Activated effector memory CD4-positive, alpha-beta T cell treated with anti-CD3 and anti-CD28 coated beads, Interleukin-2, amount 50 U/mL, for 16 hours (primary cell): Measurements from ENCODE around the gene SLC16A5.
"Not testable (repeated sequence)": the region's sequence is repeated elsewhere in the genome, so short reads cannot be mapped to it uniquely, and the experiment has no call there.

Source experiments
- DNase-seq: peaks from one replicate; pipeline ENCODE4 v3.0.0-alpha.2; 2020

The SLC16A5 gene

GRCh38 chr17:75087558-75088453 lies at the start of gene SLC16A5:
Gene SLC16A5, plus strand, starts transcription at chr17:75087954. Its CDS starts 5,683 bp downstream, at chr17:75093637.
- DNase-seq: peak; percentile 79

DNA sequence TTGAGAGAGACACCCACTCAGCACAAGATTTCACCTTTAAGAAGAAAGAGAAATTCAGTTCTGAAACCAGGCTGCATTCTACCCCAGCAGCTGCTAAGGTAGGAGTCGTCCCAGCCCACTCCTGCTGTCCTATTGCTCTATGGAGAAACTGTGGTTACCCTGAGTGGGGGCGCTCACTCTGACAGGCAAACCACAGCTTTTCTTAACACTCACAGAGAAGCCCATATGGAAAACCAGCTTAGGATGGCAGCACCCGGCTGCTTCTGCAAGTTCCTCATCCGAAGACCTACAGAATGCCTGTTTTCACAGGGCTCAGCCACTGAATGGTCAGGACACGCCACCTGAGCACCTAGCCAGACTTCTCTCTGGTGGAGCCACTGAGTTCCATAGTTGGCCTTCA lies 48.5 kb upstream of the SLC16A5 start:
- DNase-seq: no peak

DNA sequence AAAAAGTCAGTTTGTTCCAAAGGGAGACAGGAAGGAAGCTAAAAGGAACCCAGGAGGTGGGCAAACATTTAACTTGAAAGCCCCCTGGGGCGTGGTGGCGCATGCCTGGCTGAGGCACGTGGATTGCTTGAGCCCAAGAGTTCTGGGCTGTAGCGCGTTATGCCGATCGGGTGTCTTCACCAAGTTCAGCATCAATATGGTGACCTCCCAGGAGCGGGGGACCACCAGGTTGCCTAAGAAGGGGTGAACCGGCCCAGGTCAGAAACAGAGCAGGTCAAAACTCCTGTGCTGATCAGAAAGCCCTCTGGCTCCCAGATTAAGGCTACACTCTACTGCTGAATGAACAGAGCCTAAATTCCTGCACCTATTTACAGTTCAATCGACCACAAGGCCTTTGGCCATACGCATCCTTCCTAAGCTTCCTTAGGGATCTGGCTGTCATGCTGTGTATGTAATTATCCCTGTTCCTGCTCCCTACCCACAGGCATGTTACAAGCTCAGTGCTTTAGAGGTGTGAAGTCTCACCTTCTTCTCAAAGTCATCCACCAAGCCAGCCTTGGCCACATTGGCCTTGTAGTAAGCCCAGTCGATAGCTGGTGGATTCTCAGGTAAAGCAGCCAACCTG lies 46.0 kb upstream of the SLC16A5 start:
- no peak for DNase-seq

- not testable (repeated sequence) for DNase-seq
Observed at GRCh38 chr17:75043789-75044188, 44.0 kb upstream of the SLC16A5 start.

DNA sequence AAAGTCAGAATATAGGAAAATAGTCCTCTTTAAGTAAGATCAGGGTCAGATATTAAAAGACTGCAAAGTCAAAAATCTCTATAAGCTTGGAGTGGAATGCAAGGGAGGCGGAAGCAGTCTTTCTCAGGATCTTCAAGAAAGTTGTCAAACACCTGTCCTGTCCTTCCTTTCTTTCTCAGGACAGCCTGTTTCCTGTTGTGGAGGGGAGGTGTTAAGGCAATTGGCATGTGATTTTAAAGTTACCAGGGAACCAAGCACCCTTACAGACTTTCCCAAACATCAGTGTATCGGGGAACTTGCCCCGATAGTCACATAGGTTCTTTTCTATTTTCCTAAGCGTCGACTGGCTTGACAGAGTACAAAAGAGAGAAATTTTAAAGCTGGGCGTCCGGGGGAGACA lies 43.0 kb upstream of the SLC16A5 start:
- no peak for DNase-seq

DNA sequence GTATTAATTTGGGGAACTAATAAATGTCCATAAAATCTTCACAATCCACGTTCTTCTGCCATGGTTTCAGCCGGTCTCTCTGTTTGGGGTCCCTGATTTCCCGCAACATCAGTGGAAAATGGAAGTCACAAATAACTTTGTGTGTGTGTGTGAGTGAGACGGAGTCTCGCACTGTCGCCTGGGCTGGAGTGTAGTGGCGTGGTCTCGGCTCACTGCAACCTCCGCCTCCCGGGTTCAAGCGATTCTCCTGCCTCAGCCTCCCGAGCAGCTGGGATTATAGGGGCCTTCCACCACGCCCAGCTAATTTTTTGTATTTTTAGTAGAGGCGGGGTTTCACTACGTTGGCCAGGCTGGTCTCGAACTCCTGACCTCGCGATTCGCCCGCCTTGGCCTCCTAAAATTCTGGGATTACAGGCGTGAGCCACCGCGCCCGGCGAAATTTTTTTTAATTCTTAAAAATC lies 41.8 kb upstream of the SLC16A5 start:
- DNase-seq: not testable (repeated sequence)

DNA sequence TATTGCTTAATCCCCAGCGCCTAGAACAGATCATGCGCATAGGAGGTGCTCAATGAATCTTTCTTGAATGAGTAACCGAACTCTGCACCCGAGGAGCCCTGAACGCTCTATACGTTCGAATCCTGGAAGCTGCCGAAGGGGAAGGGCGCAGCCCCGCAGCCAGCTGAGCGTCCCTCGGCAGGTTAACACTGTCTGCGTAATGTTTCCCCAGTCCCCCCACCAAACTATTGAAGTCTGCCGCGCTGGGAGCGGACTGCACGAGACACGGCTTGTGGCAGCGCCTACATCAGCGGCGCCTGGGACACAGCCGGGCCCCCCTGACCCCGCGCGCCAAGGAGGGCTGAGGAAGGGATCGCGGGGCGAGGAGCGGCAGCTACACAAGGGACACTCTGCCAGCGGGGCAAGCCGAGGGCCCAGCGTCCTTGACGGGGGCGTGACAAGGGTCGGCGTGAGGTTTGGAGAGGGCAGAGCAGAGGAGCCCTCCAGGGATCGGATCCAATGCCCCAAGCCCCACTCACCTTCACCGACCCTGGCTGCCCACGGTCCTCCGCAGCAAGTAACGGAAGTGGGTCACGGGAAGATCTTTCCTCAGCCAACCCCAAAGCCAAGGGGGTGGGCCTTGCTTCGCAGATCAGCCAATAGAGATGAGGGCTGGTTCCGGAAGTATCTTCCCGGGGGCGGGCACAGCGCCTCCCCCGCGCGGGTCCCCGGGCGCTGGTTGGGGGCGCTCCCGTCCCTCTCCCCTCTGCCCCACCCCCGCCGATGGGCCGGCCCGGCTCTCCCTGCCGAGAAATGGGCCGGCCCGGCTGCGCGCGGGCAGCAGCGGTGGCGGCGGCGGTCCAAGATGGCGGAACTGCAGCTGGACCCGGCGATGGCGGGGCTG lies 41.1 kb upstream of the SLC16A5 start, which contains the start of the genes ATP5PD and KCTD2:
ATP5PD (minus strand) TSS at position 563 of the 883 bp plus-strand sequence. CDS start 4,319 bp downstream, outside the sequence.
KCTD2 (plus strand) TSS at position 819 of the 883 bp plus-strand sequence; CDS start at position 845, 26 bp downstream.
- peak; percentile 98 for DNase-seq

GRCh38 chr17:75047398-75048098 lies 40.2 kb upstream of the SLC16A5 start:
- DNase-seq: peak; percentile 75

- DNase-seq: no peak
Observed at GRCh38 chr17:75048249-75048878, 39.4 kb upstream of the SLC16A5 start.

GRCh38 chr17:75049057-75049456 lies 38.7 kb upstream of the SLC16A5 start:
- no peak for DNase-seq

DNA sequence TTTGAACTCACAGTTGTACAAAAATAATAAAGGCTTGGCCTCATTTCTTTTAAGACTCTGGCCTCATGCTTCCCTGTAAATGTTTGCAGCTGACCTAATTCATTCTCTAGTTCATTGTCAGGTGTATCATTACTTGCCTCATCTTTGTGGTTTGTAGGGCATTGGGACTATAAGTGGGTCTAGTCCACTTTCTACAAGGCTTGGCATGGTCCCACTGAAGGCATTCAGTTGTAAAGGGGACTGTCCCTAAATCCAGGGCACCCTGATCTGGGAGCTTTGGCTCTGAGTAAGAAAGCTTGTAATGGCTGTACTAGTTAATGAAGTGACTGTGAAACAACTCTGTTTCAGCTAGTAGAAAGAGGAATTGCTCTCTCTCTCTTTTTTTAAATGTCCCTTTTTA lies 38.0 kb upstream of the SLC16A5 start:
- DNase-seq: no peak

GRCh38 chr17:75051941-75052340 lies 35.8 kb upstream of the SLC16A5 start:
- DNase-seq: no peak

- no peak for DNase-seq
Observed at GRCh38 chr17:75059369-75060345, 28.1 kb upstream of the SLC16A5 start.

- DNase-seq: no peak
Observed at GRCh38 chr17:75060434-75061054, 27.2 kb upstream of the SLC16A5 start.

DNA sequence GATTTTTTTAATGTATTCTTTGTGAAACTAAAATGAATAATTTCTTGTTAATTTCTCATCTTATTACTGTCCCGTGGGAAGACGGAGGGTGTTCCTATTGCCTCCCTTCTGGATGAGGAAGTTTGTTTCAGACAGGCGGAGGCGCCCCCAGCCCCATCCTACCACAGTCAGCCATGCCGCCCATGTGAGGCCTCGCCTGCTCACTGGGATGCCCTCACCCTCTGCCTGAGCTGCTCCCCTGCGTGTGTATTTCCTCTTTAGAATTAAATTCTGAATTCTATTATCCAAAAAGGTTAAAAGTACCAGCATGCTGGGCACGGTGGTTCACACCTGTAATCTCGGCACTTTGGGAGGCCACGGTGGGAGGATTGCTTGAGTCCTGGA lies 26.7 kb upstream of the SLC16A5 start:
- no peak for DNase-seq

- DNase-seq: no peak
Observed at GRCh38 chr17:75061618-75062017, 26.1 kb upstream of the SLC16A5 start.

GRCh38 chr17:75063201-75063600 lies 24.6 kb upstream of the SLC16A5 start:
- DNase-seq: no peak

GRCh38 chr17:75063626-75064025 lies 24.1 kb upstream of the SLC16A5 start:
- no peak for DNase-seq

- no peak for DNase-seq
Observed at GRCh38 chr17:75064040-75064439, 23.7 kb upstream of the SLC16A5 start.

GRCh38 chr17:75064460-75064859 lies 23.3 kb upstream of the SLC16A5 start:
- no peak for DNase-seq
